Vagina (tissue), 2 donors: ENCODE results near the gene DUSP22.

ENCODE experiments used
- POLR2A ChIP-seq, 2 donors: fragments of 450-650 bp; IDR thresholded peaks; one replicate each; pipeline ENCODE4 v1.6.1; 2017; ENCODE audit warnings: antibody characterized with exemption in 2 of 2, mild to moderate bottlenecking in 2 of 2, moderate library complexity in 2 of 2
- TF ChIP-seq, protein P1 (sequence below), 3 experiments: fragments of 450-650 bp in 2 of 3; fragments of 200-600 bp in 1 of 3; sonication (generic) in 1 of 3; IDR thresholded peaks; one replicate each; pipeline ENCODE4 v1.5.1; 2017 to 2019; ENCODE audit warnings: antibody characterized with exemption in 3 of 3, mild to moderate bottlenecking in 2 of 3, moderate library complexity in 2 of 3

- TF ChIP-seq, protein P1, sequence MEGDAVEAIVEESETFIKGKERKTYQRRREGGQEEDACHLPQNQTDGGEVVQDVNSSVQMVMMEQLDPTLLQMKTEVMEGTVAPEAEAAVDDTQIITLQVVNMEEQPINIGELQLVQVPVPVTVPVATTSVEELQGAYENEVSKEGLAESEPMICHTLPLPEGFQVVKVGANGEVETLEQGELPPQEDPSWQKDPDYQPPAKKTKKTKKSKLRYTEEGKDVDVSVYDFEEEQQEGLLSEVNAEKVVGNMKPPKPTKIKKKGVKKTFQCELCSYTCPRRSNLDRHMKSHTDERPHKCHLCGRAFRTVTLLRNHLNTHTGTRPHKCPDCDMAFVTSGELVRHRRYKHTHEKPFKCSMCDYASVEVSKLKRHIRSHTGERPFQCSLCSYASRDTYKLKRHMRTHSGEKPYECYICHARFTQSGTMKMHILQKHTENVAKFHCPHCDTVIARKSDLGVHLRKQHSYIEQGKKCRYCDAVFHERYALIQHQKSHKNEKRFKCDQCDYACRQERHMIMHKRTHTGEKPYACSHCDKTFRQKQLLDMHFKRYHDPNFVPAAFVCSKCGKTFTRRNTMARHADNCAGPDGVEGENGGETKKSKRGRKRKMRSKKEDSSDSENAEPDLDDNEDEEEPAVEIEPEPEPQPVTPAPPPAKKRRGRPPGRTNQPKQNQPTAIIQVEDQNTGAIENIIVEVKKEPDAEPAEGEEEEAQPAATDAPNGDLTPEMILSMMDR (IDR thresholded peaks at IDR 0.05) = no peak
- TF ChIP-seq POLR2A (IDR thresholded peaks at IDR 0.05) = no peak
These were observed 77.5 kb downstream of the DUSP22 start for GRCh38 chr6:369559-370431.
